ENCODE results near the gene ELL2.

- TF ChIP-seq GATA2 (IDR thresholded peaks at IDR 0.05; ENCODE audit: low read depth, low read length) = no peak
- TF ChIP-seq GATA3 (IDR thresholded peaks at IDR 0.05; ENCODE audit: low read depth, low read length) = no peak
Measured at GRCh38 chr5:95934207-95934804, 27.3 kb downstream of the ELL2 start.

Data from SH-SY5Y (cell line).